HG02571 (cell line): Measurements from ENCODE around the gene RASGRP4.
"Not testable (repeated sequence)": the region's sequence is repeated elsewhere in the genome, so short reads cannot be mapped to it uniquely, and the experiment has no call there.

Experiments
- ATAC-seq: cut with Tn5 transposase; IDR thresholded peaks from one replicate; pipeline ENCODE4 v1.9.1; 2021; ENCODE audit warnings: mild to moderate bottlenecking, moderate library complexity; ENCODE audit not compliant: unreplicated experiment

The RASGRP4 gene

GRCh38 chr19:38417544-38418506 is 8.2 kb downstream of the RASGRP4 start:
- no peak for ATAC-seq

GRCh38 chr19:38417146-38417543 is 8.9 kb downstream of the RASGRP4 start:
- ATAC-seq = no peak

GRCh38 chr19:38413416-38413815 is 12.6 kb downstream of the RASGRP4 start:
- no peak for ATAC-seq

GRCh38 chr19:38412961-38413360 is 13.1 kb downstream of the RASGRP4 start:
- no peak for ATAC-seq

- ATAC-seq = no peak
These were observed 13.5 kb downstream of the RASGRP4 start for GRCh38 chr19:38412491-38412890.

- not testable (repeated sequence) for ATAC-seq
These were observed 14.1 kb downstream of the RASGRP4 start for GRCh38 chr19:38411898-38412297.

- no peak for ATAC-seq
These were observed 14.8 kb downstream of the RASGRP4 start for GRCh38 chr19:38411041-38411712.

- ATAC-seq = not testable (repeated sequence)
These were observed 15.6 kb downstream of the RASGRP4 start for GRCh38 chr19:38410407-38410806.

GRCh38 chr19:38409631-38410133 is 16.3 kb downstream of the RASGRP4 start:
- ATAC-seq = no peak

- ATAC-seq = no peak
These were observed 20.7 kb downstream of the RASGRP4 start for GRCh38 chr19:38405276-38405675.

- ATAC-seq = no peak
These were observed 21.2 kb downstream of the RASGRP4 start for GRCh38 chr19:38404858-38405257.

GRCh38 chr19:38402967-38403674 is 22.9 kb downstream of the RASGRP4 start, which contains the start of gene FAM98C:
Gene FAM98C, plus strand, starts transcription at chr19:38403093. Its CDS starts 61 bp downstream, at chr19:38403154.
- peak; percentile 85 for ATAC-seq

GRCh38 chr19:38402623-38402966 is 23.4 kb downstream of the RASGRP4 start:
- no peak for ATAC-seq

GRCh38 chr19:38401148-38401547 is 24.9 kb downstream of the RASGRP4 start:
- no peak for ATAC-seq

- ATAC-seq = no peak
These were observed 25.7 kb downstream of the RASGRP4 start for GRCh38 chr19:38400361-38400760.

GRCh38 chr19:38399537-38399936 is 26.5 kb downstream of the RASGRP4 start:
- ATAC-seq = no peak

GRCh38 chr19:38399081-38399480 is 26.9 kb downstream of the RASGRP4 start:
- ATAC-seq = no peak

- no peak for ATAC-seq
These were observed 30.5 kb downstream of the RASGRP4 start for GRCh38 chr19:38395381-38396114.

- no peak for ATAC-seq
These were observed 31.5 kb downstream of the RASGRP4 start for GRCh38 chr19:38394488-38394887.

- ATAC-seq = no peak
These were observed 33.2 kb downstream of the RASGRP4 start for GRCh38 chr19:38392707-38393308.
